Pancreas (tissue), 10 donors: ENCODE data around the gene CAPZA3. TPM values are rescaled to one million over a fixed set of nuclear protein-coding genes. Genes with fewer than 3 reads are reported as not detected.
A peak's percentile ranks its signal among the peaks of the same experiment; 100 is the strongest.
"Not testable (repeated sequence)": the region's sequence is repeated elsewhere in the genome, so short reads cannot be mapped to it uniquely, and the experiment has no call there.

Experiments used
- ATAC-seq, 4 donors: fragments of 200-7000 bp; cut with Tn5 transposase; one replicate each; pipeline versions ENCODE4 v1.8.0 to v1.9.1; 2020; ENCODE audit warnings: mild to moderate bottlenecking in 4 of 4, moderate library complexity in 4 of 4
- DNase-seq, 6 donors: peaks; one replicate each; pipeline ENCODE4 v3.0.0-alpha.2; 2020
- FAIRE-seq: peaks from 2 replicates; lab custom pipeline; 2012; peaks lifted over from hg19 to GRCh38; lab: Jason Lieb, UNC
- H3K27ac ChIP-seq, 4 donors: fragments of 200-600 bp; sonication (generic); 1 replicate in 3 of 4; 2 replicates in 1 of 4; pipeline versions ENCODE4 v1.5.0 to v1.8.0; 2020
- H3K27me3 ChIP-seq, 4 donors: fragments of 200-600 bp; one replicate each; pipeline ENCODE4 v1.8.0; 2021
- H3K36me3 ChIP-seq, 3 donors: fragments of 200-600 bp; sonication (generic) in 1 of 3; one replicate each; pipeline versions ENCODE4 v1.5.0 to v1.8.0; 2020 to 2021
- H3K4me1 ChIP-seq, 3 donors: fragments of 200-600 bp; one replicate each; pipeline ENCODE4 v1.8.0; 2021
- H3K4me3 ChIP-seq, 4 donors: fragments of 200-600 bp; sonication (generic) in 2 of 4; one replicate each; pipeline versions ENCODE4 v1.5.0 to v1.8.0; 2020 to 2021
- H3K9me3 ChIP-seq, 4 donors: fragments of 200-600 bp; one replicate each; pipeline ENCODE4 v1.8.0; 2021
- CTCF ChIP-seq, 4 donors: fragments of 200-600 bp; sonication (generic) in 3 of 4; IDR thresholded peaks; one replicate each; pipeline versions ENCODE4 v1.5.0 to v1.8.0; 2021; ENCODE audit warnings: antibody characterized with exemption in 4 of 4
- WGBS, 2 donors: extraction: QIAGEN DNeasy Blood & Tissue Kit; methylation state at CpG; one replicate each; pipeline ENCODE4 v1.1.7; 2013; 5-methylcytosine and 5-hydroxymethylcytosine counted together
- intact Hi-C, 3 donors: fragments of 100-400 bp; cut with DNase I; formaldehyde crosslinking; loops; one replicate each; pipeline versions ENCODE4 v1.11.1 to v1.14.2; 2022
- polyA plus RNA-seq, 2 donors: library from polyadenylated mRNA; stranded (reverse); fragments of 200-250 nt; gene quantifications; one replicate each; pipeline ENCODE4 v1.2.3, GENCODE V29; 2013
- total RNA-seq, 6 donors: library from RNA; stranded (reverse); fragmentation: NEBNext Ultra II Directional in 4 of 6; extraction: Animal tissue kit (Norgen Biotek cat#: 25700) in 4 of 6; gene quantifications; one replicate each; pipeline versions ENCODE4 v1.2.1 to v1.2.4, GENCODE V29; 2021 to 2023
- donor health status: healthy with polysubstance abuse.
- donor health status: DM: no; HTN: no; CAD: no; lungs with moderate emphysema.
- donor health status: DM: no; HTN: no; CAD: no.
- donor health status: control.
- donor health status: control.
- donor health status: Bipolar disorder and iron deficiency.
- donor health status: DM: yes; HTN: yes; CAD: no.
- donor health status: DM: no; HTN: no; CAD: no.
- donor health status: DM: no; HTN: no; CAD: no.
- donor health status: DM: yes; HTN: yes; CAD: no.

The CAPZA3 gene, protein sequence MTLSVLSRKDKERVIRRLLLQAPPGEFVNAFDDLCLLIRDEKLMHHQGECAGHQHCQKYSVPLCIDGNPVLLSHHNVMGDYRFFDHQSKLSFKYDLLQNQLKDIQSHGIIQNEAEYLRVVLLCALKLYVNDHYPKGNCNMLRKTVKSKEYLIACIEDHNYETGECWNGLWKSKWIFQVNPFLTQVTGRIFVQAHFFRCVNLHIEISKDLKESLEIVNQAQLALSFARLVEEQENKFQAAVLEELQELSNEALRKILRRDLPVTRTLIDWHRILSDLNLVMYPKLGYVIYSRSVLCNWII
- not detected for total RNA-seq
- polyA plus RNA-seq, result 1 to 10 TPM; 1.2 to 1.8 TPM

DNA sequence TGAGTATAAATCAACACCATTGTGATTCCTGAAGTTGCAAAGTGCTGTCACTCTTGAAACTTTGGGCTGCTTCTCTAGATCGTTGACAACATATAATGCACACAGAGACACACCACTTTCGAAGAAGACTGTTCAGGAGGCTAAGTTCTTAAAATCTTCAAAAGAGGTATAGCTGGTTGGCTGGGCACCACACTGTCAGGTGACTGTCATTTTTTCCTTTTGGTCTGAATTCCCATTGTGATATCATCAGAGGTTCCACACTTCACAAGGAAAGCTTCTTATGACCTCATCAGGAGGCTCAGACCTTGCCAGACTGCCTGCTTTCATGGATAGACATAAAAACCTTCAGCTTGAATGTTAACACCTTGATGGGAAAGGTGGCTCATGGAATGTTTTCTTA, at the start of gene CAPZA3, which contains the start of gene PLCZ1:
TSS of gene CAPZA3 (plus strand) at position 301 of the 400 bp plus-strand sequence. CDS start 150 bp downstream, outside the sequence.
TSS of gene PLCZ1 (minus strand) at position 194 of the 400 bp plus-strand sequence. CDS start 641 bp downstream, outside the sequence.
- Histone ChIP-seq H3K4me3 (no peak within 1 kb of the TSS), H3K36me3 (no peaks in the 10 kb centered on the region), H3K9me3 (peaks cover 0 to 3% (median 0%) of the 10 kb centered on the region in 4 donors), H3K27me3 (no peaks in the 10 kb centered on the region), H3K27ac (no peak within 1 kb of the TSS), H3K4me1 (no peaks in the 10 kb centered on the region)
- FAIRE-seq (no peak), ATAC-seq (no peak), DNase-seq (no peak)
- intact Hi-C loops, result no loop called here
- 55 to 73% methylated on average over 2 of the region's 2 CpGs for WGBS, 2 donors
- TF ChIP-seq CTCF (IDR thresholded peaks at IDR 0.05), result no peak

DNA sequence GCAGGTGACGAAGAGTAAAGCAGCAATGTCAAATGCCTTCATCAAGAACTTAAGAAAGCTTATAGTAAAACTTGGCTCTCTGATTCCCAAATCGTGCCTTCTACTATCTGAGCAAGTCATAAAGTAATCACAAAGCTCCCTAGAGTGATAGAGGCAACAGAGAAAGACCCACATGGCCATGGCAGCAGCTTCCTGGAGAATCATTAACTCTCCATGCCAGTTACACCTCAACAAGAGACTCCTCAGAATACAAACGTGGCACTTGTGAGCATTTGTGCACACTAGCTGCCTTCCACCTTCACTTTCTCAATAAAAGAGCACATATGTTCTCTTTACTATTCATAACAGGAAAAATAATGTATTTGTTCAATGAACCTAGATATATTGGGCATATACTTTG, 48.1 kb upstream of the CAPZA3 start:
- DNase-seq (no peak), ATAC-seq (no peak), FAIRE-seq (no peak)
- no peak overlapping the region for H3K4me3 ChIP-seq
- no peaks in the 10 kb centered on the region for H3K27me3 ChIP-seq
- intact Hi-C loops, result no loop called here
- H3K4me1 ChIP-seq, result no peaks in the 10 kb centered on the region
- H3K27ac ChIP-seq, result no peak overlapping the region
- 30 to 41% methylated on average over 3 of the region's 3 CpGs for WGBS, 2 donors
- H3K9me3 ChIP-seq, result no peaks in the 10 kb centered on the region
- H3K36me3 ChIP-seq, result no peaks in the 10 kb centered on the region
- no peak for TF ChIP-seq CTCF (IDR thresholded peaks at IDR 0.05)

DNA sequence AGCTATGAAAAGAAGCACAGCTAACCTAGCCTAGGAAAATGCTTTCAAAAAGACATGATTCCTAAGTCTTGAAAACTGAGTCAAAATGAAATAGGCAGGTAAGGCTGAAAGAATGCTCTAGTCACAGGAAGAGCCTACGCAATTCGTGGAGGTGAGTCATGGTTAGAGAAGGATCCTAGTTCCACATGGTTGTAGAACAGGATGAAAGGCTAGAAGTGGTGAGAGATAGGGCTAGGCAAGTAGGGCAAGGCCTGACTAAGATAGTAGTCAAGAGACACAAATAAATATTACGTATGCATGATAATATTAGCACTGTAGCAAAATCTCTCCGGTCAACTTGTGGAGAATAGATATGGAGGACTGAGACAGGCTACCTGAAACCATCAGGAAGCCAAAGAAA, 47.3 kb upstream of the CAPZA3 start:
- no peak for ATAC-seq
- no peaks in the 10 kb centered on the region for H3K36me3 ChIP-seq
- 77 to 89% methylated on average over 4 of the region's 4 CpGs for WGBS, 2 donors
- DNase-seq, result no peak
- no peak overlapping the region for H3K27ac ChIP-seq
- intact Hi-C loops, result no loop called here
- FAIRE-seq, result no peak
- no peaks in the 10 kb centered on the region for H3K9me3 ChIP-seq
- no peaks in the 10 kb centered on the region for H3K4me1 ChIP-seq
- no peak overlapping the region for H3K4me3 ChIP-seq
- H3K27me3 ChIP-seq, result no peaks in the 10 kb centered on the region
- TF ChIP-seq CTCF (IDR thresholded peaks at IDR 0.05), result no peak

DNA sequence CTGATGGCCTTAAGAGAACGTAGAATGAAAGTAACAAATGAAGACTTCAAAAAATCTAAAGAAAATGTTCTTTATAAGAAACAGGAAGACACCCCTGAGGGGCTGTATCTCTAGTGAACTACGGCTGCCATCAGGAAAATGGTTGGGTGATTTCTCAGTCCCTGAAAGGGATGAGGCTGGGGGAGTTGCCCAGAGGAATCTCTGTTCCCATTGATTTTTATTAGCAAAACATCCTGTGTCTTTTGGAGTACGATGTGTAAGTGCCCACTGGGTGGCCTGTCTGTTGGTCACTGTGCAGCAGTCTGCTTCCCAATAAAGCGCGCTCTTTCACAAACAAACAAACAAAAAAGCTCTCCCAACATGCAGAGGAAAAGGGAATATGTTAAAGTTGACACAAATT, 43.9 kb upstream of the CAPZA3 start:
- ATAC-seq, H3K27me3 ChIP-seq, H3K4me3 ChIP-seq, H3K4me1 ChIP-seq, H3K36me3 ChIP-seq, FAIRE-seq, intact Hi-C loops, H3K9me3 ChIP-seq, DNase-seq, H3K27ac ChIP-seq: not testable (repeated sequence)
- WGBS, 2 donors, result 81 to 83% methylated on average over 5 of the region's 5 CpGs

DNA sequence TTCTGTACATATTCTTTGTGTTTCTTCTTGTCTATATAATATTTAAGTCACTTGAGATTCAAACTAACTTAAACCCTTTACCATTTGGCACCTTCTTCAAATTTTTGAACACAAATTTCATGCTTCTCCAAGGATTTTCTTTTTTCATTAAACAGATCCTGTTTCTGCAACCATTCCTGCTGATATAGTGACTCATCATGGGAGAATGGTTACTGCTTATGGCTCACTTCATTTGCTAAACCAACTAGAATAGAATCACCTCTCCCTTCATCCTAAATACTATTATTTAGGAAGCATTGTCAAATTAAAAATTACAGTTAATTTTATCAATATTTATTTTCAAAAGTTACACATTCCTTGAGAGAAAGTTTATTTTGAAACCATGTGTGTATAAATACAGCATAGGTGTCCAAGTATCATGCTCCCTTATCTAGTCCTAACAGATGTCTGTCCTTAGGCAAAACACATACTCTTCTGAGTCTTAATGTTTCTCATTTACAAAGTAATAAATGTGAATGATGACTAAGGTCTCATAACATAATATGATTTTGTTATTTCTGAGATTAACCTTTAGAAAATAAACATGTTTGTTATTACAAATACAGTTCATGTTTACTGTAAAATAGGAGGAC, 40.8 kb upstream of the CAPZA3 start:
- DNase-seq (no peak), ATAC-seq (no peak), FAIRE-seq (peak; percentile 20)
- Histone ChIP-seq H3K4me3 (no peak overlapping the region), H3K9me3 (no peaks in the 10 kb centered on the region), H3K4me1 (no peaks in the 10 kb centered on the region), H3K27ac (no peak overlapping the region), H3K27me3 (no peaks in the 10 kb centered on the region), H3K36me3 (no peaks in the 10 kb centered on the region)
- intact Hi-C loops, result no loop called here
- TF ChIP-seq CTCF (IDR thresholded peaks at IDR 0.05), result no peak
